Skeletal muscle tissue (tissue), 4 donors: ENCODE data around the gene CDYL. TPM values are rescaled to one million over a fixed set of nuclear protein-coding genes. Genes with fewer than 3 reads are reported as not detected.

ENCODE experiments used
- H3K27ac ChIP-seq: one replicate; pipeline ENCODE4 v1.7.0; 2013; ENCODE audit warnings: mild to moderate bottlenecking, low read depth, low read length, inconsistent platforms
- H3K27me3 ChIP-seq, 3 donors: one replicate each; pipeline ENCODE4 v1.7.0; 2013; ENCODE audit warnings: low read length in 3 of 3; ENCODE audit not compliant: control insufficient read depth in 3 of 3, insufficient read depth in 3 of 3
- H3K36me3 ChIP-seq, 3 donors: one replicate each; pipeline ENCODE4 v1.7.0; 2013; ENCODE audit warnings: low read length in 3 of 3; ENCODE audit not compliant: control insufficient read depth in 3 of 3, insufficient read depth in 3 of 3
- H3K4me1 ChIP-seq, 3 donors: one replicate each; pipeline ENCODE4 v1.7.0; 2013; ENCODE audit warnings: low read length in 3 of 3, mild to moderate bottlenecking in 3 of 3; ENCODE audit not compliant: control insufficient read depth in 3 of 3, insufficient read depth in 3 of 3
- H3K4me3 ChIP-seq, 3 donors: one replicate each; pipeline ENCODE4 v1.7.0; 2013; ENCODE audit warnings: low read length in 3 of 3
- H3K9ac ChIP-seq, 3 donors: one replicate each; pipeline ENCODE4 v1.7.0; 2013; ENCODE audit warnings: low read length in 3 of 3, mild to moderate bottlenecking in 3 of 3, moderate library complexity in 2 of 3, low read depth in 1 of 3
- H3K9me3 ChIP-seq, 3 donors: one replicate each; pipeline ENCODE4 v1.7.0; 2013; ENCODE audit warnings: low read length in 3 of 3; ENCODE audit not compliant: control insufficient read depth in 3 of 3
- total RNA-seq: library from RNA; depleted of rRNA; stranded (reverse); fragments of >200 nt; gene quantifications from one replicate; pipeline ENCODE4 v1.2.3, GENCODE V29; 2014
- donor health status: Osteomylitis.

The CDYL gene
- total RNA-seq, 1 donor from 2014 or later, result 33.9 TPM

DNA sequence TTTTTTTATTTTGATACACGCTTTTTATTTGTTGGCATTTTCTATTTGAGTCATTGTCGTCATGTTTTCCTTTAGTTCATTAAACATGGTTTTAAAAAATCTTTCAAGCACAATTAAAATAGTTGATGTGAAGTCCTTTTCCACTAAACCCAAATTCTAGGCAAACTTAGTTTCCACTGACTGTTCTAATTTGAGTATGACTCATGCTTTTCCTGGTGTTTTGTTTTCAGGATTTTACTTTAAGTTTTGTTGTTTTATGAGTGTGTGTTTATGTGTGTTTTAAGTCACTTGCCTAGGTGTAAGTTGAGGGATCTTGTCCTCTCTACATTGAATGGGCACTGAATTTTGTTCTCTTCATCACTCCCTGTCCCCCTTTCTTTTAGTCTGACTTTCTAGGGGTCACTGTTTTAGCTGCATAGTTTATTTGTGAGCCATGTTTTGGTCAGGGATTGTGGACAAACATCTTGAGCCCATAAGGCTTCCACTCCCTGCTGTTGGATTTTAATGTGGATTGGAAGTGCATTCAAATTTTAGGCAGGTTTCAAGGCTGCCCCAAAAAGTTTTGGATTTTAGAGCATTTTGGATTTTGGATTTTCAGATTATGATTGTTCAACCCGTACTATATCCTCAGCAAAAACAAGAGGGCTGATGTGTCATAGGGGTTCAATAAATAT lies 94.8 kb downstream of the CDYL start:
- Histone ChIP-seq H3K27ac (no peak overlapping the region), H3K27me3 (no peaks in the 10 kb centered on the region)

DNA sequence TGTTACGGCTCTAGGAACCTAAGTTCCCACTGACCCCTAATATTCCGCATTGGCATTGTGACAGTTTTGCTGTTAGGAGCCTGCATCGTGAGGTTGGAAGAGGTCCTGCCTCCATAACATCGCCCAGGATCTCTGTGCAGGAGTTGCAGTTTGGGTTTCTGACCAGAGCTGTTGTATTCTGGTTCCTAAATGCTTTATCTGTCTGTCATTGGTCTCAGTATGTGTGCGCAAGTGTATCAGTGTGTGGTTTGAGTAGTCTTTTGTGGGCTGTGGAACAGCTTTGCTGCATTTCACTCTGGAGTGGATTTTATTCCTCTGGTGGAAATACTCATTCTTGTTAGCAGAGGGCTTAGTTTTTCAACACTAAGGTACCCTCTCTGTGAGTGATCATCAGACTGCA lies 95.6 kb downstream of the CDYL start:
- H3K4me3 ChIP-seq, result no peak overlapping the region
- no peaks in the 10 kb centered on the region for H3K27me3 ChIP-seq
- no peak overlapping the region for H3K27ac ChIP-seq
- H3K4me1 ChIP-seq, result peaks cover 0 to 5% (median 1%) of the 10 kb centered on the region in 3 donors
- no peak overlapping the region for H3K9ac ChIP-seq
- H3K36me3 ChIP-seq, result no peaks in the 10 kb centered on the region
- H3K9me3 ChIP-seq, result no peaks in the 10 kb centered on the region

More for the DNA sequence above, 94.8 kb downstream of the CDYL start:
- no peaks in the 10 kb centered on the region for H3K36me3 ChIP-seq
- H3K4me3 ChIP-seq, result no peak overlapping the region
- H3K9ac ChIP-seq, result no peak overlapping the region
- peaks cover 0 to 2% (median 0%) of the 10 kb centered on the region in 3 donors for H3K4me1 ChIP-seq
- no peaks in the 10 kb centered on the region for H3K9me3 ChIP-seq

DNA sequence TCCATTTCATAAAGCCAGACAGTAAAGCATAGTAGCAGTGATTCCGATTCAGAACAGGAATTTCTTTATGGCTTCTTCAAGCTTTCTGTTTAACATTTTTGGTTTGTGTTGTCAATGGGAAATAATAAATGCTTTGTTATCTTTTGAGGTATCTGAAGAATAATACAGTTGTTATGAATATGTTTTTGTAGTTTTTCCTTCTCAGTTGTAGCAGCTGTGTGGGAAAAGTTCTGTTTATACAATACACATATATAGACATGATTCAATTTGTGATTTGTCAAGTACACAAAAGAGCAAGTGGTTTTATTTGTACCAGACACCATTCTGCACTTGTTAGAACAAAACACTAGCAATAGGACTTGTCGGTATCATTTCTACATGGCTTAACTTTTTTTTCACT lies 96.6 kb downstream of the CDYL start:
- Histone ChIP-seq H3K4me3 (no peak overlapping the region), H3K36me3 (no peaks in the 10 kb centered on the region), H3K9ac (no peak overlapping the region), H3K4me1 (peaks cover 0 to 6% (median 3%) of the 10 kb centered on the region in 3 donors), H3K27ac (no peak overlapping the region), H3K9me3 (no peaks in the 10 kb centered on the region), H3K27me3 (no peaks in the 10 kb centered on the region)

DNA sequence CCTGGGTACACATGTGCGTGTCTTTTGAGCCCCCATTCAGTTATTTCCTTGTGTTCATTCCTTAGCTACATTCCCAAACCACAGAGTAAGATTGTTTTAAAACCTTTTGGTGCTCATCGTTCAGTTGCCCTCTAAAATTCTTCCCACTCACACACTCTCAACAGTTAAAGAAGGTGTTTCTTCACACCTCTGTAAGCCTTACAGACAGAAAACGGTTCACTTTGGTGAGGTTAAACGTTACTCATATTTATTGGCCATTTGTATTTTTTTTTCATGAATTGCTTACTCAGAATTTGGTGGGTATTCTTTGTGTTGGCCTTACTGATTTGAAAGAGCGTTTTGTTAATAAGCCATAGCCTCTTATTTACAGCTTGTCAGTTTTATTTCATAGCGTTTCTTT lies 97.7 kb downstream of the CDYL start:
- no peak overlapping the region for H3K27ac ChIP-seq
- peaks cover 0 to 6% (median 3%) of the 10 kb centered on the region in 3 donors for H3K4me1 ChIP-seq
- no peak overlapping the region for H3K4me3 ChIP-seq
- H3K36me3 ChIP-seq, result no peaks in the 10 kb centered on the region
- H3K27me3 ChIP-seq, result no peaks in the 10 kb centered on the region
- H3K9ac ChIP-seq, result no peak overlapping the region
- H3K9me3 ChIP-seq, result no peaks in the 10 kb centered on the region

DNA sequence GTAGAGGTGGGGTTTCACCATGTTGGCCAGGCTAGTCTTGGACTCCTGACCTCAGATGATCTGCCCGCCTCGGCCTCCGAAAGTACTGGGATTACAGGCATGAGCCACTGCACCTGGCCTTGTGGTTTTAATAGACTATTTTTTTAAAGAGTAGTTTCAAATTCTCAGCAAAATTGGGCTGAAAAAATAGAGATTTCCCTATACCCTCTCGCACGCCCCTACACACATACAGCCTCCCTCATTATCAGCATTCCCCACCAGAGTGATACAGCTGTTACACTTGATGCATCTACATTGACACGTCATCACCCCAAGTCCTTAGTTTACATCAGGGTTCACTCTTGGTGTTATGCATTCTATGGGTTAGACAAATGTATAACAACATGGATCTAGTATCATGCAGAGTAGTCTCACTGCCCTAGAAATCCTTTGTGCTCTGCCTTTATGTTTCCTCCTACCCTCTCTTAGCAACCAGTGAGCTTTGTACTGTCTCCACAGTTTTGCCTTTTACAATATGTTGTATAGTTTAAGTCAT lies 103.6 kb downstream of the CDYL start:
- H3K9ac ChIP-seq, result no peak overlapping the region
- H3K9me3 ChIP-seq, result no peaks in the 10 kb centered on the region
- H3K4me3 ChIP-seq, result no peak overlapping the region
- no peaks in the 10 kb centered on the region for H3K27me3 ChIP-seq
- H3K36me3 ChIP-seq, result no peaks in the 10 kb centered on the region
- no peak overlapping the region for H3K27ac ChIP-seq
- peaks cover 8 to 11% (median 8%) of the 10 kb centered on the region in 3 donors for H3K4me1 ChIP-seq

DNA sequence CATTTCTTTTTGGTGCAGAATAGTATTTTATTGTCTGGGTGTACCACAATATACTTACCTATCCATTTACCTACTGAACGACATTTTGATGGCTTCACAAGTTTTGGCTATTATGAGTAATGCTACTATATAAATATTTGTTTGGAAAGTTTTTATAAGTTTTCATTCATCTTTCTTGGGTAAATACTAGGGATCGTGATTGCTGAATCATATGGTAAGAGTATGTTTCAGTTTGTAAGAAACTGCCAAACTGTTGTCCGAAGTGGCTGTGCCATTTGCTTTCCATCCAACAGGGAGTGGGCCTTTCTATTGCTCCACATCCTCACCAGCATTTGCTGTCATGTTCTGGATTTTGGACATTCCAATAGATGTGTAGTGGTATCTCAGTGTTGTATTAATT lies 104.2 kb downstream of the CDYL start:
- H3K4me1 ChIP-seq, result peaks cover 8 to 11% (median 8%) of the 10 kb centered on the region in 3 donors
- no peaks in the 10 kb centered on the region for H3K27me3 ChIP-seq
- H3K4me3 ChIP-seq, result no peak overlapping the region
- H3K36me3 ChIP-seq, result no peaks in the 10 kb centered on the region
- no peaks in the 10 kb centered on the region for H3K9me3 ChIP-seq
- H3K9ac ChIP-seq, result no peak overlapping the region
- H3K27ac ChIP-seq, result no peak overlapping the region

DNA sequence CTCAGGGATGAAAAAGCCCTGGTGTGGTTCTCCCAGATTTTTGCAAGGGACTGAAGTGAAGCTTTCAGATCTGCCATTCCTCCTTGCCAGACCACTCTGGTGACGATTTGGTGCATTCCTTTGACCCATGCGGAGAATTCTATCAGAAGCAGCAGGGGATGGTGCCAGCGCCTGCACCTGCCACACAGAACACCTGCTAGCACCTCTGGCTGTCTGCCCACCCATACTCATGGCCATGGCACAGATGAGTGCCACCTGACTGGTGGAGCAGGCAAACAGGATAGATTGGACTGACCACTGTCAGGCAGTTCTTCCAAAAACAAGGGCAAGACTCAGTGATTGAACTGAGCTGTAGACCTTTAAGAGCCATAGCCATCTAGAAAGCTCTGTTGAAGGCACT lies 107.1 kb downstream of the CDYL start:
- Histone ChIP-seq H3K4me3 (no peak overlapping the region), H3K9ac (no peak overlapping the region), H3K9me3 (no peaks in the 10 kb centered on the region), H3K4me1 (peaks cover 4 to 11% (median 6%) of the 10 kb centered on the region in 3 donors), H3K27ac (no peak overlapping the region), H3K36me3 (no peaks in the 10 kb centered on the region), H3K27me3 (no peaks in the 10 kb centered on the region)

DNA sequence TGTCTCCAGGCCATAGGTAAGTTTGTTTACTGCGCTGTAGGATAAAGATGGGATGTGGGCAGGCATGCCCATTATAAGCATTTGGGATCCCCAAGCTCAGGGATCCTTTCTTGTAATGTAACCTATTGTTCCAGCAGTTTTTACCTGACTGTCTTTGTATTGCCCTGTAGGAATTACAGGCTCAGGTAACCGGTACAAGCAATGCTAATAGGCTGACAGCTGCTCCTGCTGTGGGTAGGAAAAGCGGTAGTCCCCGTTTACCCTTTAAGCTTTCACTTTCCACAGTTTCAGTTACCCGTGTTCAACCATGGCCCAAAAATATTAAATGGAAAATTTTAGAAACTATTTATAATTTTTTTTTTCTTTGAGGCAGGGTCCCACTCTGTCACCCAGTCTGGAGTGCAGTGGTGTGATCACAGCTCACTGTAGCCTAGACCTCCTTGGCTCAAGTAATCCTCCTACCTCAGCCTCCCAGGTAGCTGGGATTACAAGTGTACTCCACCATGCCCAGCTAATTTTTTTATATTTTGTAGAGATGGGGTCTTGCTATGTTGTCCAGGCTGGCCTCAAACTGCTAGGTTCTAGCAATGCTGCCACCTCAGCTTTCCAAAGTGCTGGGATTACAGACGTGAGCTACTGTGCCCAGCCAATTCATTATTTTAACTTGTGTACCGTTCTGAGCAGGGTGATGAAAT lies 108.6 kb downstream of the CDYL start:
- Histone ChIP-seq H3K9me3 (no peaks in the 10 kb centered on the region), H3K27me3 (no peaks in the 10 kb centered on the region), H3K36me3 (no peaks in the 10 kb centered on the region), H3K4me3 (no peak overlapping the region), H3K27ac (no peak overlapping the region), H3K9ac (no peak overlapping the region), H3K4me1 (peaks cover 4 to 11% (median 6%) of the 10 kb centered on the region in 3 donors)

DNA sequence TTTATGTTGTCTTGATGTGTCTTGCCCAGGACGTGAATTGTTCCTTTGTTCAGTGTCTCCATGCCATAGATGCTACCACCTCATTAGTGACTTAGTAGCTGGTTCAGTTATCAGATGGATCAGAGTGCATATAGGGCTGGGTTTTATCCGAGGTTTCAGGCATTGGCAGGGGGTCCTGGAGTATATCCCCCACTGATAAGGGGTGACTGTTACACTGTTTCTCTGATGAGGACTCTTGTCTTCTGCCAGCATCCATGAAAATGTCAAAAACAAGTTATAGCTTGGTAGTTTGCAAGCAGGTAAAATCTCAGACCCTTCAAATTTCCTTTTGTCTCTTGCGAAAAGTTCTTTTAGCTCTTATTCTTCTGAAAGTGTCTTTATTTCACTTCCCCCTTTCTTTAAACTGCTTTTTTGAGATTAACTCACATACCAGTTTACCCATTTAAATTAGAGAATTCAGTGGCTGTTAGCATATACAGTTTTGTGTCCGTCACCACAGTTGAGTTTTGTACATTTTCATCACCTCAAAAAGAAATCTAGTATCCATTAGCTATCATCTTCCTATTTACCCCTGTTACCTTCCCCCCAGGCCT lies 109.2 kb downstream of the CDYL start:
- Histone ChIP-seq H3K9ac (no peak overlapping the region), H3K27me3 (no peaks in the 10 kb centered on the region), H3K4me1 (peaks cover 4 to 11% (median 6%) of the 10 kb centered on the region in 3 donors), H3K36me3 (no peaks in the 10 kb centered on the region), H3K9me3 (no peaks in the 10 kb centered on the region), H3K4me3 (no peak overlapping the region), H3K27ac (no peak overlapping the region)

DNA sequence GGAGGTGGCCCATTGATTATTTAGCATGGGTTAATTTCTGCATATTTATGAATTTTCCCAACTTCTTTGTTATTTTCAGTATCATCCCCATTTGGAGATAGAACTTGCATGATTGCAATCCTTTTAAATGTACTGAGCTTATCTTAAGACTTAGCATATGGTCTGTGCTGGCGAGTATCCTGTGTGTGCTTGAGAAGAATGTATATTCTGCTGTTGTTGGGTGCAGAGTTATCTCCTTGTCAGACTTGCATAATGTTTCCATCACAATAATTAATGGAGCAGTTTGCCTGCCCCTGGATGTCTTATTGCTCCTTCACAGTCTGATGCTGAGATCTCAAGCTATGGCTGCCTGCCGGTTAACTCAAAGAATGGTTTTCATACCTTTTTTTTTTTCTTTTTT lies 112.6 kb downstream of the CDYL start:
- no peak overlapping the region for H3K9ac ChIP-seq

More for the DNA sequence above, 112.6 kb downstream of the CDYL start:
- Histone ChIP-seq H3K36me3 (peaks cover 10 to 13% (median 12%) of the 10 kb centered on the region in 3 donors), H3K4me1 (no peaks in the 10 kb centered on the region), H3K4me3 (no peak overlapping the region), H3K27ac (no peak overlapping the region), H3K27me3 (no peaks in the 10 kb centered on the region), H3K9me3 (no peaks in the 10 kb centered on the region)
